HL-60 (cell line): Measurements from ENCODE around the gene HPCAL4.

Experiments used
- DNase-seq, 2 experiments: peaks; one replicate each; pipeline ENCODE4 v3.0.0-alpha.2; 2010 to 2020; ENCODE audit warnings: low read depth in 1 of 2, low spot score in 1 of 2
- H3K27ac ChIP-seq: fragments of 250-450 bp; sonication (Bioruptor Pico); replicated peaks from 2 replicates; pipeline ENCODE4 v1.5.1; 2020; ENCODE audit warnings: mild to moderate bottlenecking, moderate library complexity
- H3K27me3 ChIP-seq: fragments of 250-450 bp; sonication (Bioruptor Pico); 2 replicates; pipeline ENCODE4 v1.5.1; 2021; ENCODE audit warnings: mild to moderate bottlenecking, moderate library complexity; ENCODE audit not compliant: insufficient read depth, poor library complexity, severe bottlenecking
- H3K4me3 ChIP-seq: replicated peaks from 2 replicates; pipeline ENCODE4 v1.5.1; 2011; ENCODE audit warnings: mild to moderate bottlenecking, control low read depth, low read length; ENCODE audit not compliant: insufficient read depth
- CTCF ChIP-seq: IDR thresholded peaks from one replicate; pipeline ENCODE4 v1.5.1; 2011; ENCODE audit warnings: low read length, control low read depth, inconsistent platforms; ENCODE audit not compliant: insufficient read depth
- GABPA ChIP-seq: IDR thresholded peaks from 2 replicates; pipeline ENCODE4 v1.6.1; 2012; ENCODE audit warnings: low read depth
- POLR2AphosphoS5 ChIP-seq: IDR thresholded peaks from 2 replicates; pipeline ENCODE4 v1.6.1; 2012; ENCODE audit warnings: low read depth
- REST ChIP-seq: IDR thresholded peaks from 2 replicates; pipeline ENCODE4 v1.6.1; 2012; ENCODE audit warnings: low read depth; ENCODE audit not compliant: insufficient replicate concordance
- SPI1 ChIP-seq: IDR thresholded peaks from 2 replicates; pipeline ENCODE4 v1.6.1; 2012; ENCODE audit warnings: low read depth, mild to moderate bottlenecking, borderline replicate concordance

Gene HPCAL4

GRCh38 chr1:39663559-39663958 is 27.7 kb downstream of the HPCAL4 start:
- DNase-seq = no peak
- H3K27me3 ChIP-seq = no peaks in the 10 kb centered on the region

GRCh38 chr1:39662861-39663260 is 28.4 kb downstream of the HPCAL4 start:
- DNase-seq = no peak
- H3K27ac ChIP-seq = no peak overlapping the region
- H3K27me3 ChIP-seq = no peaks in the 10 kb centered on the region
- TF ChIP-seq SPI1 (no peak), REST (no peak), GABPA (no peak), CTCF (no peak), POLR2AphosphoS5 (no peak)
- H3K4me3 ChIP-seq = no peak overlapping the region

More at GRCh38 chr1:39663559-39663958, 27.7 kb downstream of the HPCAL4 start:
- TF ChIP-seq SPI1 (no peak), CTCF (no peak), POLR2AphosphoS5 (no peak), GABPA (no peak), REST (no peak)
- Histone ChIP-seq H3K4me3 (no peak overlapping the region), H3K27ac (no peak overlapping the region)

GRCh38 chr1:39659538-39659937 is 31.7 kb downstream of the HPCAL4 start:
- H3K27ac ChIP-seq = no peak overlapping the region
- TF ChIP-seq GABPA (no peak), CTCF (no peak), REST (no peak), POLR2AphosphoS5 (no peak), SPI1 (no peak)
- H3K4me3 ChIP-seq = no peak overlapping the region
- no peaks in the 10 kb centered on the region for H3K27me3 ChIP-seq
- DNase-seq = no peak
